Cardiac septum (tissue), 1 donor: ENCODE results near the gene ITPK1. TPM values are rescaled to one million over a fixed set of nuclear protein-coding genes. Genes with fewer than 3 reads are reported as not detected.

Source experiments
- DNase-seq: peaks from one replicate; pipeline ENCODE4 v3.0.0-alpha.2; 2020; ENCODE audit warnings: low spot score
- intact Hi-C: fragments of 100-400 bp; cut with DNase I; formaldehyde crosslinking; loops from one replicate; pipeline ENCODE4 v1.14.0; 2022
- total RNA-seq: library from RNA; stranded (reverse); fragmentation: NEBNext Ultra II Directional; extraction: Animal tissue kit (Norgen Biotek cat#: 25700); gene quantifications from one replicate; pipeline ENCODE4 v1.2.1, GENCODE V29; 2021
- donor health status: DM: no; HTN: no; CAD: no.

The ITPK1 gene
- total RNA-seq, 1 donor from 2014 or later: 77.1 TPM

DNA sequence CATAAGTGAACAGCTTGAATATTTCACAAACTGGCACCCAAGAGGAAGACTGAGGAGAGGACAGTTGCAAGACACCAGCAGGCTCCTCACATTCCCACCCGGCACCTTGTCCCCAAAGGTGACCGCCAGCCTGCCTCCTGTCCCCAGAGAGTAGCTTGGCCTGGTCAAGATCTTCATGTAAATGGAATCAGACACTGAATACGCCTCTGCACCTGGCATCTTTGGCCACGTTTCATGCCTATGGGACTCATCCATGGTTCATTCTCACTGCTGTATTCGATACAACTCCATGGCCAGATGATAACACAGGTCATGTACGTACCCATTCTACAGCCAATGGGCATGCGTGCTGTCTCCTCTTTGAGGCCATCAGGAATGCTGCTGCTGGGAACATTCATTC, 60.8 kb downstream of the ITPK1 start:
- DNase-seq: no peak
- intact Hi-C loops: no loop called here

DNA sequence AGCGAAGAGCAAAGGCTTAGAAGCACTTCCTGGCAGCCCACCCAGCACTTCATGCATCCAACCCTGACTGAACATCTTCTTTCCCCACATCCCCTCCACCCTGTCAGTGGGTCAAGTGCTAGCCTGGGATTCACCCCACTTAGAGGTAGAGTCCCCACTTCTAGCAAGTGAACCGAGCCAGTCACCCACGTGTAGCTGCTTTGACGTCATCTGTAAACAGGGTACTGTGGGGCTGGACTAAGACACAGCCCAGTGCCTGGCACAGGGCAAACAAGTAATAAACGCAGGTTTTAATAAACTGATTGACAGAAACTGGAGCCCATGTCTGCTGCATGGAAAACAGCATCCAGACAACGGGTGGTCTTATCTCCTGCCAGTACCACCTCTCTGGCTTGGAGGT, 61.7 kb downstream of the ITPK1 start:
- no peak for DNase-seq
- intact Hi-C loops: no loop called here

DNA sequence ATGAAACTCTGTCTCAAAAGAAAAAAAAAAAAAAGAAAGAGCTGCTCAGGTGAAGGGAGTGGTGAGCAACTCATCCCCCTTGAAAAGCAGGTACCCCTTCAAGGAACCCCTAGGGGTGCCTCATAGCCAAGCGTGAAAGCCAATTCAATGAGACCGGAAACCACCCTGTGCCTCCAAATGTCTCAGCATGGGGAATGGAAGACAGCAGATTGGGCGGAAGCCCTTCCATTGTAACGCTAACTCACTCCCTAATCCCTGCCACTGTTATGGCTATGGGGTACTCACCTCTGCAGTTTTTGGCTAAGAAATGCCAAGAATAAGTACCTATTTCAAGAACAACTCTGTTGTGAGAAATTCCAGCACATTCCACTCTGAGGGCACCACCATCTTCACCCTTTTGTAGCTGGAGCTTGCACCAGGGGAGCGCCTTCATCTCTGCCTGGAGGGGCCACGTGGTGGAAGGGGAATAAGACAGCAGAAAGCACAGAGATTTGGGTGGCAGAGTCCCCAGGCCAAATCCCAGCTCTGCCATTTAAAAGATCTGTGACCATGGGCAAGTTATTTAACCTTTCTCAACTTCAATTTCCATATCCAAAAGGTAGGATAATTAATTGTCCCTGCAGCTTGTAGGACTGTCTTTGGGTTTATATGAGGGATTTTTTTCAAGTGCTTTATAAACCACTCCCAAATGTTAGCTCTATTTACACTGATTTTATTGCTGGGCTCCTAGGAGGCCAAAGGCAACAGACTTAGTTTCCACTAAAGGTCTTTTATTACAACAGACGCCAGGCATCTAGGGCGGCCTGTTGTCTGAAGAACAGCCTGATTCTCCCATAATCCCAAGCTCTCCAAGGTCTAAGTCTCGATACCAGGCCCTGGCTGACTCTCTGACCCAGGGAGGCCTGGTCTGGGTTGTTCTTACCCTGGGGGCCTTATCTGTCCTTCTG, 63.9 kb downstream of the ITPK1 start:
- intact Hi-C loops: no loop called here
- no peak for DNase-seq

DNA sequence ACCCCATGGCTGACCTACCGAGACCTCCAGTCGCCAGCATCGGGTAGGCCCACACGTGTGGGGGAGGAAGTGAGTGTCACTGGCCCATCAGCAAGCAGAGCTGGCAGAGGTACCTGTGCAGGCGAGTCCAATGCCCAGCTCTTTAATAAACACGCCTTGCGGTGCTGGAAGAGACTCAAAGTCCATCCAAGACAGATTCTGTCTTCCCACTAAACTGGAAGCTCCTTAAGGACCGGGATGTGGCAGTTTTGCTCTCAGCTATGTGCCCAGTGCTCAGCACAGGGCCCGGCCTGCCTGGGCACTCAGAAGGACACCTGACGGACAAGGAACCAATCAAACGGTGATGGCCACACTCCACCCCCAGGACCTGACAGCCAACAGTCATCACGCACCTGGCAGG, 65.0 kb downstream of the ITPK1 start:
- no peak for DNase-seq
- intact Hi-C loops: no loop called here

DNA sequence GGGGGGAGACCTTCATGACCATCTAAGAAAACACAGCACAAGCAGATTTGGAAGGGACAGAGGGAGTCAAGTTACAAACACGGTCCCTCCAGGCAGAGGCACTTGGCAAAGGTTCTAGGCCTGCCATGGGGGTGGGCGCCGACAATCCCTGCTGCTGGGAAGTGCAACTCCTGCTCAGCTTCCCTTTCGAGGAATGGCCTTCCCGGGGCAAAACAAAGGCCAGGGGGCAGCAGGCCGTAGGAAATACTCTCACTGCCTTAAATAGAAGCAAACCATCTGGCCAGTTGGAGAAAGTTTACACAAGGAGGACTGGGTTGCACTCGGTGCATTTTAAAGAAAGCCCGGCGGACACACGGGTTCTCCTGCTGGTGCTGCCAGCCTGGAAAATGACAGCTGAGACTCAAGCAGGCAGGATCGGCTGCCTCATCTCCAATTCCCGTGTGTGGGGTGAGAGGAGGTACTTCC, 65.8 kb downstream of the ITPK1 start:
- intact Hi-C loops: no loop called here
- no peak for DNase-seq

DNA sequence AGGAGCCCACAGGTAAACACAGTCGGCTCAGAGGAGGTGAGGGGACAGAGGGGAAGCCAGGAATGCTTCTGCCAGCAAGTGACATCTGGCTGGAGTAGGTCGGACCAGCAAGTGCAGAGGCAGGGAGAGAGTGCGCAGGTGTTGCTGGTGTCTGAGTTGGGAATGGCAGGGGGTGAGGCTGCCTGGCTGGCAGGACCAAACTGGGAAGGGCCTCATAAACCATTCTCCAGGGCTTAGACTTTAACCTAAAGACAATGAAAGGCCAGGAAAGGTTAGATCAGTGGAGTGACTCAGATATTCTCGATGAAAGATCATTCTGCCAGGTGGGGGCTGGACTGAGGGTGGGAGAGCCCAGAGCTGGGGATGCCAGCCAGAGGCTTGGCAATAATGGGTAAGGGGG, 66.4 kb downstream of the ITPK1 start:
- DNase-seq: no peak
- intact Hi-C loops: no loop called here

DNA sequence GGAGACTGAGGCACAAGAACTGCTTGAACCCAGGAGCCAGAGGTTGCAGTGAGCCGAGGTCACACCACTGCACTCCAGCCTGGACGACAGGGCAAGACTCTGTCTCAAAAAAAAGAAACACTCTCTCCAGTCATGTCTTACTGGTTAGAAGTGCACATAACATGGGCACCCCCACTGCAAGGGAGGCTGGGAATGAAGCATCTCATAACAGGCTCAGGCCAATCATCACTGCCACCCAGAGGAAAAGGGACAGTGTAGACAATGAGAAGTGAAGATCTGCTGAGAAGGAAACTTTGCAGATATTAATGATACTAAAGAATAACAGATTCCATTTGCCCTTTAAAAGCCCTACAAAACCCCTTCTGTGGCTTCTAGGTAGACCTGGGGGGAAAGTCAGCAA, 66.9 kb downstream of the ITPK1 start:
- intact Hi-C loops: no loop called here
- no peak for DNase-seq

DNA sequence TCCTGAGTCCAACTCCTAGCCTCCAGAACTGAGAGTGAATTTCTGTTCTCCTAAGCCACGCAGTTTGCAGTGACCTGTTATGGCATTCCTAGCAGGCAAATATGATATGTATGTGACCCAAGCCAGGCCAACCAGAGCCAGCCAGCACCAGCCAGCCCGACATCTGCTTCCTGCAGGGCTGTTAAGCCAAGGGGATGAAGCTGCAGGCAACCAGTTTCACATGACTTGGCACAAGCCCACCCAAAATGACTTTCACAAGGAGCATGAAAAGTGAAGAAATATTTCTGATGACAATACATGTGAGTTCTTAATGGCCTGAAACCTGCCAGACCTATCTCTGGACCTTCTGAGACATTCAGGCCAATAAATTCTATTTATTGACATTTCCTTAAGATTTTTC, 68.1 kb downstream of the ITPK1 start:
- intact Hi-C loops: no loop called here
- DNase-seq: no peak

DNA sequence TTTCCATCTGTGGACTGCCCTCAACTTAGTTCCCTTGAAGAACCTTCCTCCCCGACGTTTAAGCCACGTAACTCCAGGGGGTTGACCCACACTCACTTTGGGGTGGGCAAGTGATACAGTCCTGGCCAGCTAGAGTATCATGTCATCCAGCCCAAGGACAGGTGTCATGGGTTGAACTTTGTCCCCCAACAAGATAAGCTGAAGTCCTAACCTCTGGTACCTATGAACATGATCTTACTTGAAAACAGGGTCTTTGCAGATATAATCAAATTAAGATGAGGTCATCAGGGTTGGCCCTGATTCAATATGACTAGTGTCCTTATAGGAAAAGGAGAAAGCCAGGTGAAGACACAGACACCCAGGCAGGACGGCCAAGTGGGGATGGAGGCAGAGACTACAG, 68.6 kb downstream of the ITPK1 start:
- intact Hi-C loops: no loop called here
- DNase-seq: no peak

DNA sequence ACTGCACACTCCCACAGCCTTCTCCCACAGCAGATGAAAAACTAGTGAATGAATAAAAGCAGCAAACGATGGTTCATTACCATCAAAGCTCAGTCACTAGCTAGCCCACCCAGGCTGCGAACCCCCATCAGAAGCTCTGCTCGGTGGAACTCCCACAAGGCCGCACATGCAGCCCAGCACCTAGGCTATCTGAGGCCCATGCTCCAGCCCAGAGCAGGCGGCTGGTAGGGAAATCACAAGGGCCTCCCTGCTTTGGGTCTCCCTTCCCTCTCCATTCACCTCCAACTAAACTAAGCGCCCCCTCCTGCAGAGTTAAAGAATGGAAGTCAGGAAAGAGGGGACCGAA, 69.0 kb downstream of the ITPK1 start:
- DNase-seq: no peak
- intact Hi-C loops: no loop called here

DNA sequence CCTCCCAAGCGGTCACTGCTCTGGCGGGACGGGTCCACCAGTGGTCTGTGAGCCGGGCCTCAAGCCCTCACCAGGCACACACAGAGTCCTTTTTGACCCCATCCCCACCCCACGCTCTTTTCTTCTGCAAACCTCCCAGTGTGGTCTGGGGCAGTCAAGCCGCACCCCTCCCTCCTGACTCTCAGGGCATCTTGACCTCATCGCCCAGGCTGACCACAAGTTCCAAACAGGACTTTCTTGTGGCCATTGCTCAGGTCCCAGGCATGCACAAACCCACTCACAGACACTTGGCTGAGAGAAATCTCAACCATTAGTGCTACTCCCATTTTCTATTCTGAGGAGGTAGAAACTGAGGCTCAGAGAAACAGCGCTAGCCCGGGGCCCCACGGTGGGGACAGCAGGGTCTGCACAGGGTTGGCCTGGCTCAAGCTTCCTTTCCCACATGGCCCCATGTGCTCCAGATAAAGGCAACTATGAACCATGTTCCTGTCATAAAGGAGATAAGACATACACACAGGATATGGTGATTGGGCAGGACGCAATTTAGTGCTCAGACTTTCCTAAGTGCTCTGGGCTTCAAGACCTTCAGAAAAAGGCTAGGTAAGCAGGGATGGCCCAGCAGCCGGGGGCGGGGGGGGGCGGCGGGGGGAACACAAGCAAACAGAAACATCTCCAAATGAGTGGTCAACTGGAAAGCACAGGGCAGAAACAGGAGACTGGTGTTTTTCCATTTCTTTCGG, 69.6 kb downstream of the ITPK1 start:
- intact Hi-C loops: no loop called here

DNA sequence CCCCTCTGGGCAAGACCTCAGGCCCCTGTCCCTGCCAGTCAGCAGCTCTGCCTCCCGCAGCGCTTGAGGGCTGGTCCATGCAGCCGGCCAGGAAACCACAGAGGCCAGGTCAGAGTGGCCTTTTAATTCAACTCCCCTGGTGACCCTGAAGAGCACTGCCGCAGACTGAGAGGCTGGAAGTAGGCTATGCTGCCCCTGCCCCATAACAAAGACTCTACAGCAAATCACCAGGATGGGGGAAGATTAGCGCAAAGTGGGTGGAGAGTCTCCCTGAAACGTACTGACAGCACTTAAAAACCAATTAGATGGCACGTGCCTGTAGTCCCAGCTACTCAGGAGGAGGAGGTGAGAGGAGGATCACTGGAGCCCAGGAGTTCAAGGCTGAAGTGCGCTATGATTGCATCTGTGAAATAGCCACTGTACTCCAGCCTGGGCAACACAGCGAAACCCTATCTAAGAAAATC, 70.5 kb downstream of the ITPK1 start:
- intact Hi-C loops: no loop called here
- DNase-seq: no peak

More for the DNA sequence above, 69.6 kb downstream of the ITPK1 start:
- DNase-seq: no peak

DNA sequence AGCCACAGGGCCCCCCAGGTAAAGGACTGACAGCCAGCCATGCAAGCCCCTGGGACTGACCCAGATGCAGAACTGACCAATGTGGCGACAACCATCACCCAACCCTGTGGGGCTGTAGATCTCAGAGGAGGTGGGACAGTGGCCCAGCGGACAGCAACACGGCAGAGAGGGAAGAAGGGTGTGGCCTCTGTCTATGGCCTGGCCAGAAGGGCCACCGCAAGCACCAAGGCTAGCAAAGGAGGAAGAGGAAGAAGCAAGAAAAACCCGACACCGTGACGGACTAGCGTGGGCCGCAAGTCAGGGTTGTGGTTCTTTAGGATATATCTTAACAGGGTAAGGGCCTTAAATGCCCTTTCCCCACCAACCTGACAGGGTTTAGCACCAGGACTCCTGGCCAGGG, 71.2 kb downstream of the ITPK1 start:
- intact Hi-C loops: loop anchor here (5.0 kb wide), 2 partner anchors 48 to 72 kb away; no protein-coding TSS in a partner anchor
- no peak for DNase-seq

DNA sequence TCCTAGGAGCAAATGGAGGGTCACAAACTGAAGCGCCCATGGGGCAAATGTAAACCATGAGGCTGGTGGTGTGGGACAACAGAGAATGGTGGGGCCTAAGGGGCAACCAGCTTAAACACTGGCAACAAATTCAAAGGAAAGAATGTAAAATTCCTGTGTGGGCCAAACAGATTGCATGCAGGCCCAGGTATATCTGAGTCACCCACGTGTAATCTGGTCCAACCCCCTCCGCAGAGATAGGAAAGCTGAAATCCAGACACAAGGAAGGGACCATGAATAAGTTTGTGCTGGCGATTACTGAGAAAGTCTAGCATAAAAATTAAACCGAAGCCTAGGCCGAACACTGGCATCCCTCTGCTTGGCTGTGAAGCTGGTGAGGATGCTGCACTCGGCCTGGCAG, 71.6 kb downstream of the ITPK1 start:
- DNase-seq: no peak
- intact Hi-C loops: loop anchor here (5.0 kb wide), 2 partner anchors 48 to 72 kb away; no protein-coding TSS in a partner anchor

DNA sequence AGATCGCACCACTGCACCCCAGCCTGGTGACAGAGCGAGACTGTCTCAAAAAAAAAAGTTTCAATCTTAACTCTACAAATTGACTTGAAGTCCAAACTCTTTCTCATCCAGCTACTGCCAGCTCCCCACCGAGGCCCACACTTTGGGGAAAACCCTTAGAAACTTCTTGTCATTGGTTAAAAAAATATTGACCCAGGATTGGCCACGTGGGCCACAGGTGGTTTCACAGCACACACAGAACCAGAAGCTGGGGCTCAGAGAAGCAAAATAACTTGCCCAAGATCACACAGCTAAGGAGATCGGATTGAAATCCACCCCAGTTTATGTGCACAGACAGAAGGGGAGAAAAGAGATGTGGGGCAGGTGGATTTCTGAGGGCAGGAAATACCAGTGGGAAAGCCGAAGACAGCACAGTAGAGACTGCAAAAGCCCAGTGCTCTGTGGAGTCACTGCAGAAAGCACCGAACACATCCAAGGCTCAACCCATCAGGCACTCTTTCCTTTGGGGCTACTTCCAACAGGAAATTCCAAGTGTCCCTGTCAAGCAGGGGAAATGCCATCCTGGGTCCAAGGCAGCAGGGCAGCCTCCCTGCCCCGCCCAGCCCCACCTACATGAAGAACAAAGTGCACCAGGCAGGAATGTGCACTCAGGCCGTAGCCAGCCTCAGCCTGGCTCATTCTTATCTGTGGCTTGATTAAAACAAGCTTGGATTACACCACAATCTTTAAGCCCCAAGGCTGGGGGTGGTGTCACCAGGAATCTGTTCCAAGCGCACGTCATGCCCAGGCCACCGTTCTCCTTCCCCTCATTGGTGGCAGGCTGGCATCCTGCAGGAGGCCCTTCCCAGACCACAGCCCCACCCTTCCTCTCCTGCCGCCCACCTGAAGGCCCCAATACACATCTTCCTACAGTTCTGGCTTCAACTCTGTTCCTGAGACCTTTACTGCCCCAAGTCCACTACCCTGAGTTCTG, 72.5 kb downstream of the ITPK1 start:
- peak; percentile 82 for DNase-seq
- intact Hi-C loops: loop anchor here (5.0 kb wide), 2 partner anchors 49 to 71 kb away; no protein-coding TSS in a partner anchor

DNA sequence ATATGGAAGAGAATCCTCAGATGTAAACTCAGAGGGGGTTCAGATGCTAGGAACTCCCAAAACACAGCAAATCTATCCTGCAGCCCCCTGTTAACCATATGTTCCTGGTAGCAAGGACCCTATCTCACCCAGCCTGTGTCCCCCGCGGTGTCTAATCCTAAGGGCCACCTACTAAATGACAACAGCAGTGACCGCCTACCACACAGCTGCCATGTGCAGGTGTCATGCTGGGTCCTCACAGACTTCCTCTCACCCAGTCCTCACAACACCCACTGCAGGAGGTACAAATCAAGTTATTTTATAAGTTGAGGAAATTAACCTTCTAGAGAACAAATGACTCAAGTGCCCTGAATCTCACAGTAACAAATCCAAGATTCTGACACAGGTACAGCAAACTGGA, 73.9 kb downstream of the ITPK1 start:
- DNase-seq: no peak
- intact Hi-C loops: loop anchor here (5.0 kb wide), 2 partner anchors 50 to 70 kb away; no protein-coding TSS in a partner anchor

DNA sequence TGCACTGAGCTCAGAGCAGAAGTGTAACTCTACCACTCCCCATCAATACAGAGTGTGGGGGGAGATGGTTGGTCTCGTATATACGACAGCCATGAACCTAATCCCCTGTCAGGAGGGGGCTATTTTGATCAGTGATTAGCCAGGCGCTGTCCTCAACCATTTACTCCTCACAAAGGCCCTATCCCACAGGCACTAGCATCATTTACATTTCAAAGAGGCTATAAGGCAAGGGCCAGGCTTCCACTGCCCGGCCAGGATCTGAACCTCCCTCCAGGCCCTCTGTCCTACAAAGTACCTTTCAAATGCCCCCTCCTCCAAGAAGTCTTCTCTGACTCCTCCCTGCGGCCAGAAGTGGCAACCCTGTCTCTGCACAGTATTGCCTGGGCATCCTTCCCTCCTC, 74.7 kb downstream of the ITPK1 start:
- intact Hi-C loops: loop anchor here (5.0 kb wide), 2 partner anchors 51 to 69 kb away; no protein-coding TSS in a partner anchor
- no peak for DNase-seq

DNA sequence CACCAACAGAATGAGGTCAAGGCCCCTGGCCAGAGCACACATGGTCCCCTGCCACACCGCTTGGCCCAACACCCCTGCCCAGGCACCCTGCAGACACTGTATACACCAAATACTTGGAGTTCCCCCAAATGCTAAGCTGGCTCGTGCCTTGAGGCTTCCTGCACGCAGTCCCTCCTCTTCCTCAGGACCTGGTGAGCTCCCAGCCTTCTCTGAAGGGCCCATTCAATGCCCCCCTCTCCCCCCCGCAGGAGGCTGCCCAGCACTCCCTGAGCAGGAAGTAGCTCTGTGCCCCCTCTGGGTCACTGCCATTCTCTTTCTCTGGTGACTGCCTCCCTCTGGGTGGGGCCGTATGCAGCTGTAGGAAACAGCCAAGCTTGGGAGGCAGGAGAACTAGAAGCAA, 75.3 kb downstream of the ITPK1 start:
- intact Hi-C loops: loop anchor here (5.0 kb wide), 2 partner anchors 52 to 68 kb away; no protein-coding TSS in a partner anchor
- DNase-seq: no peak

DNA sequence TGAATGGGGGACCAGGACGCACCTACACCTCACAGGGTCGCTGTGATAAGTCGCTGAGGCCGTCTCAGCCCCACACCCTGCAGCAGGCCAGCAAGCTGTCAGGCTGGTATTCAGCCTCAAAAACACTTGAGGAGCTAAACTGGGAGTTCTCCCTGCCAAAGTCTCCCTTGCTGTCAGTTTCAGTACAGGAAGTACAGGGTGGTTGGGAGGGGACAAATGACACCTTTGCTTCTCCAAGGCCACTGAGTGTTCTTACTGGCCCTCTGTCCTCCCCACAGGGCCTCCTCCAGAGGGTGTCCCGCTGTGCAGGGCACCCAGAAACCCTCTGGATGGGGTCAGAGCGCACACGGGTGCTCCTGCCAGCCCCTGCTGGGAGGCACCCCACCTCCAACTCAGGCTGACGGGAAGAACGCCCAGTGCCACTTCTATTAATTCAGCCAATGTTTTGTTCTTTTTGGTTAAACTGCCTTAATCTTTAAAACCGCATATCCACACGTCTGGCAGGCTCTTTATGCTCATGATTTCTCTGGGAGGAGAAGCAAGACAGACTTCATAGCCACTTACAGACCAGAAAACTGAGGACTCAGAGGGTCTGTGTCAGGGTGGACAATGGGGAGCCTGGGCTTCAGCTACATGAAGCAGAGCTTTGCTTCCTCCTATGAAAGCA, 75.9 kb downstream of the ITPK1 start:
- intact Hi-C loops: loop anchor here (5.0 kb wide), 2 partner anchors 53 to 67 kb away; no protein-coding TSS in a partner anchor
- DNase-seq: no peak
